CD4-positive, CD25-positive, alpha-beta regulatory T cell (primary cell): ENCODE data around the gene UBAP1L. TPM values are rescaled to one million over a fixed set of nuclear protein-coding genes. Genes with fewer than 3 reads are reported as not detected.
A peak's percentile ranks its signal among the peaks of the same experiment; 100 is the strongest.
"Not testable (repeated sequence)": the region's sequence is repeated elsewhere in the genome, so short reads cannot be mapped to it uniquely, and the experiment has no call there.

Experiments used
- ATAC-seq, 2 donors: fragments of 150-1000 bp; cut with Tn5 transposase; one replicate each; pipeline ENCODE4 v1.10.0; 2021; ENCODE audit warnings: low read depth in 2 of 2, moderate number of reproducible peaks in 2 of 2, moderate library complexity in 1 of 2
- DNase-seq, 3 donors: peaks; one replicate each; pipeline versions ENCODE4 v3.0.0 to v3.0.0-alpha.2; 2012 to 2022; ENCODE audit warnings: mixed read lengths in 1 of 3
- H3K27ac ChIP-seq: one replicate; pipeline ENCODE4 v1.7.0; 2013; ENCODE audit warnings: mild to moderate bottlenecking, low read length; ENCODE audit not compliant: insufficient read depth, poor library complexity, severe bottlenecking
- H3K27me3 ChIP-seq: one replicate; pipeline ENCODE4 v1.7.0; 2013; ENCODE audit warnings: low read length; ENCODE audit not compliant: control insufficient read depth, insufficient read depth
- H3K36me3 ChIP-seq: one replicate; pipeline ENCODE4 v1.7.0; 2013; ENCODE audit warnings: mild to moderate bottlenecking, low read length, moderate library complexity; ENCODE audit not compliant: control insufficient read depth, insufficient read depth
- H3K4me1 ChIP-seq: 2 replicates; pipeline ENCODE4 v1.7.0; 2013; ENCODE audit warnings: mild to moderate bottlenecking, low read length; ENCODE audit not compliant: insufficient read depth, control insufficient read depth, poor library complexity, severe bottlenecking
- H3K4me3 ChIP-seq: one replicate; pipeline ENCODE4 v1.7.0; 2013; ENCODE audit warnings: low read depth, mild to moderate bottlenecking, low read length, moderate library complexity
- H3K9me3 ChIP-seq, 2 experiments: 1 replicate in 1 of 2; 2 replicates in 1 of 2; pipeline ENCODE4 v1.7.0; 2013; ENCODE audit warnings: low read length in 2 of 2, mild to moderate bottlenecking in 1 of 2, moderate library complexity in 1 of 2; ENCODE audit not compliant: control insufficient read depth in 2 of 2
- H3K27ac Mint-ChIP-seq, 3 donors: one replicate each; pipeline ENCODE4 v1.8.0; 2020 to 2022; ENCODE audit warnings: mild to moderate bottlenecking in 3 of 3, mixed read lengths in 3 of 3, moderate library complexity in 2 of 3
- H3K27me3 Mint-ChIP-seq: one replicate; pipeline ENCODE4 v1.8.0; 2022; ENCODE audit warnings: mild to moderate bottlenecking, mixed read lengths
- H3K36me3 Mint-ChIP-seq: one replicate; pipeline ENCODE4 v1.8.0; 2020; ENCODE audit warnings: mixed read lengths
- H3K4me1 Mint-ChIP-seq, 4 donors: one replicate each; pipeline ENCODE4 v1.8.0; 2020 to 2022; ENCODE audit warnings: mixed read lengths in 4 of 4, mild to moderate bottlenecking in 1 of 4
- H3K4me3 Mint-ChIP-seq, 4 donors: one replicate each; pipeline ENCODE4 v1.8.0; 2020 to 2022; ENCODE audit warnings: mild to moderate bottlenecking in 4 of 4, mixed read lengths in 4 of 4, moderate library complexity in 3 of 4
- H3K9me3 Mint-ChIP-seq, 7 donors: one replicate each; pipeline ENCODE4 v1.8.0; 2020 to 2022; ENCODE audit warnings: mixed read lengths in 7 of 7, mild to moderate bottlenecking in 3 of 7, moderate library complexity in 2 of 7
- polyA plus RNA-seq, 4 donors: library from polyadenylated mRNA; unstranded; fragments of 300-500 nt; fragmentation: Illumina TruSeq; gene quantifications; one replicate each; pipeline ENCODE4 v1.2.3, GENCODE V29; 2021
- total RNA-seq: library from RNA; stranded (reverse); gene quantifications from one replicate; pipeline ENCODE4 v1.2.3, GENCODE V29; 2022

Gene UBAP1L
- total and polyA plus RNA-seq, 5 donors from 2014 or later, result 0.08 to 10.1 (median 0.32) TPM; not detected in 1

DNA sequence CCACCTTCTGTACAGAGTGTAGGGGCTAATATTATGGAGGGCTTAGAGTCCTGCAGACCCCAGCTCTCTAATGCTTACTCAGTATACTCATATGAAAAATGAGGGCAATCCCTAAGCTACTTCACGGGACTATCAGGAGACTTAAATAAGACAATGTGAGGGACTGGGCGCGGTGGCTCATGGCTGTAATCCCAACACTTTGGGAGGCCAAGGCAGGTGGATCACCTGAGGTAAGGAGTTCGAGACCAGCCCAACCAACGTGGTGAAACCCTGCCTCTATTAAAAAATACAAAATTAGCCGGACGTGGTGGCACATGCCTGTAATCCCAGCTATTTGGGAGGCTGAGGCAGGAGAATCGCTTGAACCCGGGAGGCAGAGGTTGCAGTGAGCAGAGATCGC, 15.2 kb downstream of the UBAP1L start:
- H3K27ac Mint-ChIP-seq, DNase-seq, H3K27ac ChIP-seq, H3K9me3 Mint-ChIP-seq, H3K4me1 ChIP-seq, H3K9me3 ChIP-seq, H3K4me1 Mint-ChIP-seq, H3K4me3 ChIP-seq, ATAC-seq, H3K27me3 ChIP-seq, H3K4me3 Mint-ChIP-seq, H3K27me3 Mint-ChIP-seq: not testable (repeated sequence)
- peaks cover 29% of the 10 kb centered on the region for H3K36me3 ChIP-seq
- H3K36me3 Mint-ChIP-seq, result peaks cover 37% of the 10 kb centered on the region

DNA sequence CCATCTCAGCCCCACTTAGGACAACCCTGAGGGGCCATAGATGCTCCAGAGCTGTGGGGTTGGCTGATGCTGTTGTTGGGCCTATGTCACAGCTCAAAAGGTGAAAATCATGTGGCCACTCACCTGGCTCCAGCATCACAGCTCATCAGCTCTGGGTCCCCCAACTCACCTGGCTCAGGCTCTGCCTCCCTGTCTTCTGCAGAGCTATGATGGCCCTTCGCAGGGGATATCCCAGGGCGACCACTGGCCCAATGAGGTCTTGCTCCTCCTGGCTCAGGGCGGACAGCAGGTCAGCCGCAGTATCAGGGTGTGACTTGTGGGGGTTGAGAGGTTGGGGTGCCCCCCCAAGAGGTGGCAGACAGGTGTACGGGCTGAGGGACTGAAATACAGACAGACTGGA, 15.7 kb downstream of the UBAP1L start:
- Histone ChIP-seq H3K36me3 (peaks cover 28% of the 10 kb centered on the region), H3K27ac (no peak overlapping the region), H3K4me1 (no peaks in the 10 kb centered on the region), H3K27me3 (no peaks in the 10 kb centered on the region), H3K4me3 (no peak overlapping the region), H3K9me3 (no peaks in the 10 kb centered on the region)
- no peaks in the 10 kb centered on the region for H3K27me3 Mint-ChIP-seq
- no peaks in the 10 kb centered on the region for H3K9me3 Mint-ChIP-seq
- peaks cover 37% of the 10 kb centered on the region for H3K36me3 Mint-ChIP-seq
- no peak overlapping the region for H3K4me3 Mint-ChIP-seq
- H3K4me1 Mint-ChIP-seq, result peaks cover 0 to 5% (median 1%) of the 10 kb centered on the region in 4 donors
- DNase-seq, result no peak
- H3K27ac Mint-ChIP-seq, result no peak overlapping the region
- ATAC-seq, result no peak

- DNase-seq (no peak), ATAC-seq (no peak)
- peaks cover 30% of the 10 kb centered on the region for H3K36me3 Mint-ChIP-seq
- H3K27ac Mint-ChIP-seq, result no peak overlapping the region
- H3K36me3 ChIP-seq, result peaks cover 28% of the 10 kb centered on the region
- H3K27me3 ChIP-seq, result no peaks in the 10 kb centered on the region
- H3K27me3 Mint-ChIP-seq, result no peaks in the 10 kb centered on the region
- no peak overlapping the region for H3K27ac ChIP-seq
- no peaks in the 10 kb centered on the region for H3K4me1 ChIP-seq
- no peak overlapping the region for H3K4me3 Mint-ChIP-seq
- no peaks in the 10 kb centered on the region for H3K9me3 Mint-ChIP-seq
- H3K4me3 ChIP-seq, result no peak overlapping the region
- no peaks in the 10 kb centered on the region for H3K9me3 ChIP-seq
- H3K4me1 Mint-ChIP-seq, result peaks cover 0 to 3% (median 0%) of the 10 kb centered on the region in 4 donors
Observed at GRCh38 chr15:65097651-65098263, 17.2 kb downstream of the UBAP1L start.

DNA sequence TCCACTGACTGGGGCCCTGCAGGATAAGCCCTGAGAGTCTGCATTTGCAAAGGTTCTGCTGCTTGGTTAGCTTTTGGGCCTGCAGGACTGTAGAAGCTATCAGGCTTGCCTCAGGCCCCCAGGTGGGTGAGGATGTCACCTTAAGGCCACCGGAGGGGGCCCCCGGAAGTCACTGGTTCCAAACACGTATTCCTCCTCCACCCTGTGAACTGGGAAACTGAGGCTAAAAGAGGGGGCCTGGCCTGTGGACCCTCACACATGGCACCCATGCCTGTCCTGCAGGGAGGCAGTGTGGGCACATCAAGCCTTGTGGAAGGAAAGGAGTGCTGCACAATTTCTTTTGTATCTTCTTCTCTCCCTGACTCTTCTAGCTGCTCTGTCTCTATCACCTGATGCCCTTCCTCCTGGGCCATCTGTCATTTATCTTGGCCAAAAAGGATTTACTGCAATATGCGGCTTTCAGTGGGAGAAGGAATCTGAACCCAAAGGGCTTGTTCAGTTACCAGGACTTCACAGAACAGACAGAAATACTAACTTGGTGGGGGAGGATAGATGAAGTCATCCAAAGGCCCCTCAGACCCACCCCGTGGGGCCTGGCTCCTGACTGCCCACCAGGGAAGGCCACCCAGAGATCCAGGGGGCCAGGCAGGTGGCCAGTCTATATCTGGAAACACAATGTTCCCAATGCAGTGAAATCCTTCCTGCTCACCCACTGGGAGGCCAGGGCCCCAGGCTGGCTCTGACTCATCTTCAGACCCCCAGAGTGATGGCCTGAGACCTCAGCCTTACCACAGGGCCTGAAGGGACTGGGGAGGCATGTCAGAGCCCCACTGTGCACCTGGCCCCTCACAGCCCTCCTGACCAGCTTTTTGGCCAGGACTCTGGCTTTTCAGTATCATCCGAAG, 18.3 kb downstream of the UBAP1L start:
- Mint-ChIP-seq H3K9me3 (no peaks in the 10 kb centered on the region), H3K36me3 (peaks cover 30% of the 10 kb centered on the region), H3K27me3 (no peaks in the 10 kb centered on the region), H3K27ac (no peak overlapping the region), H3K4me1 (peaks cover 0 to 2% (median 0%) of the 10 kb centered on the region in 4 donors), H3K4me3 (no peak overlapping the region)
- DNase-seq (no peak), ATAC-seq (no peak)
- Histone ChIP-seq H3K27me3 (no peaks in the 10 kb centered on the region), H3K9me3 (no peaks in the 10 kb centered on the region), H3K27ac (no peak overlapping the region), H3K4me1 (no peaks in the 10 kb centered on the region), H3K4me3 (no peak overlapping the region), H3K36me3 (peaks cover 28% of the 10 kb centered on the region)

DNA sequence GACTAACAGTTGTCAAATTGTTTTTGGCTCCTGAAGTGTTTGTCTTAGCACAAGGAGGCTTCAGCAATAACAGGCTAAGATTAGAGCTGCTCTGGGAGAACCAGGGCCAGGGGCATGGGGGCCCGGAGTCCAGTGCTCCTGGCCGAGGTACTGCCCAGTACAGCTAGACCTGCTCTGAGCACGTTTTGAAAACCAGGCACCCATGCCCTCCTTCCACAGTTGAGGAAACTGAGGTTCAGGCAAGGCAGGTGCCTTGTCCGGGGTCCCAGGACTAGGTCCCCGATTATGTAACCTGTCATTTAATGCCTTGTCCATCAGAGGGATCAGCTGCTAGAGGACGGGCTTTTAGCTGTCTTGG, 19.3 kb downstream of the UBAP1L start:
- Mint-ChIP-seq H3K27me3 (no peaks in the 10 kb centered on the region), H3K4me1 (no peaks in the 10 kb centered on the region), H3K4me3 (no peak overlapping the region), H3K9me3 (no peaks in the 10 kb centered on the region), H3K36me3 (peaks cover 24% of the 10 kb centered on the region), H3K27ac (no peak overlapping the region)
- no peaks in the 10 kb centered on the region for H3K9me3 ChIP-seq
- no peaks in the 10 kb centered on the region for H3K4me1 ChIP-seq
- H3K27me3 ChIP-seq, result no peaks in the 10 kb centered on the region
- no peak overlapping the region for H3K27ac ChIP-seq
- no peak for ATAC-seq
- DNase-seq, result no peak
- no peak overlapping the region for H3K4me3 ChIP-seq
- H3K36me3 ChIP-seq, result peaks cover 24% of the 10 kb centered on the region

DNA sequence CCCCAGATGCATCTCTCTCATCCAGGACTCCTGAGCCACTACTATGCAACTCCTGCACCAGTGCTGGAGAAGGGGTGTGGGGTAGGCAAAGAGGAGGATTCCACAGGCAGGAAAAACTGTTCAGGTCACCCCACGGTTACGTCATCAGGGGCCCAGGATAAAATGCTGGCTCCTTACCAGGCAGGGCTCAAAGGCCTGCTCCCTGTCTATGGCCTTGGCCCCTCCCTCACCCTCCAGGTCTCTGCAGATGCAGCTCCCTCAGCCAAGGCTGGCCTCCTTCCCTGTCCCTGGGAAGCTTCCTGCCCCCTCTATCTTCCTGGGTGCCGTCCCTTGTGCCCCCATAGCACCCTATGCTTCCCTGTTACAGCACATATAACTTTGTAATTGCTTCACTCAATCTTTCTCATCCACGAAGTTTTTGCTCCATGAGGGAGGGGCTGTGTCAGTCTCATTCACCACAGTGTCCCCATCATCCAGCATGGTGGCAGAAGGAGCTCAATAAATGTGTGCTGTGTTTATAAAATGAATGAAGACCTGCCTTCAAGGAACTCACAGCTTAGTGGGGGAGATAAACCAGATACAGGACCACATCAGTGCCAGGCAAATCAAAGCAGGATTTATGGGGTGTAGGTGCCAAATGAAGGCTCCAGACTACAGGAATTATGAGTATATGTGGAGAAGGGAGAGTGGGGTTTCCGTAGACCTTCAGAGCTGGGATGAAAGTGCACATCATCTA, 19.8 kb downstream of the UBAP1L start:
- Histone ChIP-seq H3K27ac (no peak overlapping the region), H3K9me3 (no peaks in the 10 kb centered on the region), H3K27me3 (no peaks in the 10 kb centered on the region), H3K36me3 (peaks cover 20% of the 10 kb centered on the region), H3K4me1 (no peaks in the 10 kb centered on the region), H3K4me3 (no peak overlapping the region)
- Mint-ChIP-seq H3K27ac (peak overlapping the region in 1 of 3 donors; percentile 70), H3K9me3 (no peaks in the 10 kb centered on the region), H3K4me1 (no peaks in the 10 kb centered on the region), H3K27me3 (no peaks in the 10 kb centered on the region), H3K36me3 (peaks cover 21% of the 10 kb centered on the region), H3K4me3 (no peak overlapping the region)
- DNase-seq (no peak), ATAC-seq (no peak)

DNA sequence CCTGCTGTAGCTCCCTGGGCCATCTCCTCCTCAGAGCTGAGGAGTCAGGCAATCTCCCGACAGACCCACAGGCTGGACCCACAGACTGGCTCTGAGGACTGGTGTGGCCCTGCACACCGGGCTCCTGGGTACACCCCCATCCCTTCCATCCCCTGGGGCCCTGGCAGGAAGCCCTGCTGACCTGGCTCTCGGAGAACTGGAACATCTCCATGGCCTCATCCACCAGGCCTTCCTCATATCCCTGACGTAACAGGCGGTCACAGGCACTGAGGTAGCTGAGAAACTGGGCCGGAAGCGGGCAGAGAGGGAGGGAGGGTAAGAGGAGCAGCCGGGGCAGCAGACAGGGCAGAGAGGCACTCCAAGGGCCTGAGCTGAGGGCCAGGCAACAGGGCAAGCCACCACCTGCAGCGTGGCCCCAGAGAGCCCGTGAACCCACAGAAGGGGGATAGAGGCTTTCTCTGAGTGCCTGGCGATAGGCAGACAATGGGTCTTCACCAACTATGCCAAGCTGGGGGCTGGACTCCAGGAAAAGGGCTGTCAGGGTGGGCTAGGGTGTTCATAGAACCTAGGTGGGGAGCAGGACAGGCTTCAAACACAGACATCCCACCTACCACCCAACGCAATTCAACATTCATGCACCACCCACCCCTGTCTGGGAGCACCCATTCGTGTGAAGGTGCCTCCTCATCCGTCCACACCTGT, 20.6 kb downstream of the UBAP1L start:
- ATAC-seq, result no peak

More for the DNA sequence above, 20.6 kb downstream of the UBAP1L start:
- H3K27me3 ChIP-seq, result no peaks in the 10 kb centered on the region
- H3K27ac Mint-ChIP-seq, result no peak overlapping the region
- no peaks in the 10 kb centered on the region for H3K9me3 ChIP-seq
- no peaks in the 10 kb centered on the region for H3K4me1 Mint-ChIP-seq
- no peak overlapping the region for H3K27ac ChIP-seq
- no peak for DNase-seq
- peaks cover 20% of the 10 kb centered on the region for H3K36me3 ChIP-seq
- H3K4me3 ChIP-seq, result no peak overlapping the region
- H3K36me3 Mint-ChIP-seq, result peaks cover 21% of the 10 kb centered on the region
- no peaks in the 10 kb centered on the region for H3K27me3 Mint-ChIP-seq
- H3K9me3 Mint-ChIP-seq, result no peaks in the 10 kb centered on the region
- H3K4me3 Mint-ChIP-seq, result no peak overlapping the region
- no peaks in the 10 kb centered on the region for H3K4me1 ChIP-seq
